ENCODE measurements around the gene CCDC107. TPM values are rescaled to one million over a fixed set of nuclear protein-coding genes. Genes with fewer than 3 reads are reported as not detected.
"Not testable (repeated sequence)": the region's sequence is repeated elsewhere in the genome, so short reads cannot be mapped to it uniquely, and the experiment has no call there.

The CCDC107 gene, protein sequence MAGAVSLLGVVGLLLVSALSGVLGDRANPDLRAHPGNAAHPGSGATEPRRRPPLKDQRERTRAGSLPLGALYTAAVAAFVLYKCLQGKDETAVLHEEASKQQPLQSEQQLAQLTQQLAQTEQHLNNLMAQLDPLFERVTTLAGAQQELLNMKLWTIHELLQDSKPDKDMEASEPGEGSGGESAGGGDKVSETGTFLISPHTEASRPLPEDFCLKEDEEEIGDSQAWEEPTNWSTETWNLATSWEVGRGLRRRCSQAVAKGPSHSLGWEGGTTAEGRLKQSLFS
- total RNA-seq (25.6 TPM), polyA plus RNA-seq (43.2 TPM)
- long read RNA-seq, donor 1, partial matches to known transcripts = 0 of 1 reads
- long read RNA-seq, donor 1, other reads (novel, unspliced or antisense) = 0 of 1 reads
- long read RNA-seq, donor 2 = 0 reads
- long read RNA-seq, donor 3, transcript CCDC107-204 (6 exons, 1,173 nt) = minor isoform, 11 of 63 reads
- long read RNA-seq, donor 3, transcript CCDC107-202 (4 exons, 1,016 nt) = minor isoform, 7 of 63 reads
- long read RNA-seq, donor 3, transcript CCDC107-206 (5 exons, 1,242 nt) = major isoform, 23 of 63 reads
- long read RNA-seq, donor 3, partial matches to known transcripts = 20 of 63 reads
- long read RNA-seq, donor 3, other reads (novel, unspliced or antisense) = 0 of 63 reads
- long read RNA-seq, donor 4, transcript CCDC107-206 (5 exons, 1,242 nt) = minor isoform, 6 of 23 reads
- long read RNA-seq, donor 4, transcript CCDC107-204 (6 exons, 1,173 nt) = major isoform, 7 of 23 reads
- long read RNA-seq, donor 4, partial matches to known transcripts = 0 of 23 reads
- long read RNA-seq, donor 4, other reads (novel, unspliced or antisense) = 10 of 23 reads
- long read RNA-seq, donor 5, transcript CCDC107-206 (5 exons, 1,242 nt) = major isoform, 22 of 48 reads
- long read RNA-seq, donor 5, transcript CCDC107-204 (6 exons, 1,173 nt) = minor isoform, 14 of 48 reads
- long read RNA-seq, donor 5, partial matches to known transcripts = 7 of 48 reads
- long read RNA-seq, donor 5, other reads (novel, unspliced or antisense) = 0 of 48 reads
- long read RNA-seq, donor 6, transcript CCDC107-206 (5 exons, 1,242 nt) = major isoform, 14 of 25 reads
- long read RNA-seq, donor 6, transcript CCDC107-202 (4 exons, 1,016 nt) = minor isoform, 6 of 25 reads
- long read RNA-seq, donor 6, transcript CCDC107-204 (6 exons, 1,173 nt) = minor isoform, 5 of 25 reads
- long read RNA-seq, donor 6, partial matches to known transcripts = 0 of 25 reads
- long read RNA-seq, donor 6, other reads (novel, unspliced or antisense) = 0 of 25 reads
- long read RNA-seq, donor 7, transcript CCDC107-202 (4 exons, 1,016 nt) = minor isoform, 7 of 28 reads
- long read RNA-seq, donor 7, transcript CCDC107-204 (6 exons, 1,173 nt) = minor isoform, 7 of 28 reads
- long read RNA-seq, donor 7, transcript CCDC107-206 (5 exons, 1,242 nt) = major isoform, 14 of 28 reads
- long read RNA-seq, donor 7, partial matches to known transcripts = 0 of 28 reads
- long read RNA-seq, donor 7, other reads (novel, unspliced or antisense) = 0 of 28 reads
- long read RNA-seq, donor 8, transcript CCDC107-206 (5 exons, 1,242 nt) = major isoform, 5 of 11 reads
- long read RNA-seq, donor 8, partial matches to known transcripts = 0 of 11 reads
- long read RNA-seq, donor 8, other reads (novel, unspliced or antisense) = 0 of 11 reads
- long read RNA-seq, donor 9, transcript CCDC107-206 (5 exons, 1,242 nt) = major isoform, 9 of 16 reads
- long read RNA-seq, donor 9, partial matches to known transcripts = 0 of 16 reads
- long read RNA-seq, donor 9, other reads (novel, unspliced or antisense) = 0 of 16 reads
- long read RNA-seq, donor 10, transcript CCDC107-202 (4 exons, 1,016 nt) = minor isoform, 8 of 37 reads
- long read RNA-seq, donor 10, transcript CCDC107-204 (6 exons, 1,173 nt) = minor isoform, 9 of 37 reads
- long read RNA-seq, donor 10, transcript CCDC107-206 (5 exons, 1,242 nt) = major isoform, 15 of 37 reads
- long read RNA-seq, donor 10, partial matches to known transcripts = 0 of 37 reads
- long read RNA-seq, donor 10, other reads (novel, unspliced or antisense) = 0 of 37 reads

DNA sequence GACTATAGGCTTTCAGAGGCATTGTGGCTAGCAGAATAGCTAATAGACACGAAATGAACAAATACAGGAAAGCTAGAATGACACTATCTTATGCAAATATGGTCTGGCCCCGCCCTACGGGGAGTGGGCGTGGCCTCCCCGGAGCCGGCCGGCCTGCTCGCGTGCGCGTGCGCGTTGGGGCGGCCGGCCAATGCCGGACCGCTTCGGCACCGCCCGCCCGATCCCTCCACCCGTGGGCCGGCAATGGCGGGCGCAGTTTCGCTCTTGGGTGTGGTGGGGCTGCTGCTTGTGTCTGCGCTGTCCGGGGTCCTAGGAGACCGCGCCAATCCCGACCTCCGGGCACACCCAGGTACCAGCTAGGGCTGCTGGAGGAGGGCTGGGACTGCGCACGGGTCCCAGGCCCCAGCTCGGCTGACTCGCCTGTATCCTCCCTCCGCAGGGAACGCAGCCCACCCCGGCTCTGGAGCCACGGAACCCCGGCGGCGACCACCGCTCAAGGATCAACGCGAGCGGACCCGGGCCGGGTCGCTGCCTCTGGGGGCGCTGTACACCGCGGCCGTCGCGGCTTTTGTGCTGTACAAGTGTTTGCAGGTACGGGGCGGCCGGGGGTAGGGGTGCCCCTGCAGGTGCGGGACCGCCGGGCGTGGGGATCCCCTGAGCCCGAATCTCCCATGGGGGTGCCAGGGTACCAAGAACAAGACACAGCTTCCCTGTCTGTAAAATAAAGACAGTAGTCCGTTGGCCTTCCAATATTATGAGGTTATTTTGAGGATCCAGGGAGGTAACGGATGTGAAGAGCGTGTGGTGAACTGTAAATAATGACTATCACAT lies at the start of gene CCDC107:
CCDC107 (plus strand) TSS at position 156 of the 831 bp plus-strand sequence; CDS start at position 244, 88 bp downstream.
- WGBS = under 1% methylated on average over 67 of the region's 67 CpGs
- peaks cover 0 to 2% of the 10 kb centered on the region in 2 donors for H3K27me3 ChIP-seq (ENCODE audit: control insufficient read depth in 2 of 2, insufficient read depth in 1 of 2, low read length in 1 of 2)
- peaks cover 49 to 73% of the 10 kb centered on the region in 2 donors for H3K4me1 ChIP-seq (ENCODE audit: control insufficient read depth in 2 of 2, insufficient read depth in 2 of 2, low read length in 2 of 2)
- peaks cover 16 to 25% of the 10 kb centered on the region in 2 donors for H3K36me3 ChIP-seq (ENCODE audit: control insufficient read depth in 2 of 2, insufficient read depth in 2 of 2, low read length in 1 of 2)
- DNase-seq (ENCODE audit: low read depth in 6 of 9, low spot score in 9 of 9) = peak in 7 of 9 donors; percentile 67 to 86 (median 74)
- peak within 1 kb of the TSS; percentile 64 to 88 for H3K4me3 ChIP-seq (ENCODE audit: low read length in 2 of 2)
- peak within 1 kb of the TSS; percentile 93 to 95 for H3K27ac ChIP-seq (ENCODE audit: low read depth in 1 of 2, low read length in 1 of 2)
- no peaks in the 10 kb centered on the region for H3K9me3 ChIP-seq (ENCODE audit: control insufficient read depth in 2 of 2, insufficient read depth in 1 of 2, low read length in 1 of 2)

DNA sequence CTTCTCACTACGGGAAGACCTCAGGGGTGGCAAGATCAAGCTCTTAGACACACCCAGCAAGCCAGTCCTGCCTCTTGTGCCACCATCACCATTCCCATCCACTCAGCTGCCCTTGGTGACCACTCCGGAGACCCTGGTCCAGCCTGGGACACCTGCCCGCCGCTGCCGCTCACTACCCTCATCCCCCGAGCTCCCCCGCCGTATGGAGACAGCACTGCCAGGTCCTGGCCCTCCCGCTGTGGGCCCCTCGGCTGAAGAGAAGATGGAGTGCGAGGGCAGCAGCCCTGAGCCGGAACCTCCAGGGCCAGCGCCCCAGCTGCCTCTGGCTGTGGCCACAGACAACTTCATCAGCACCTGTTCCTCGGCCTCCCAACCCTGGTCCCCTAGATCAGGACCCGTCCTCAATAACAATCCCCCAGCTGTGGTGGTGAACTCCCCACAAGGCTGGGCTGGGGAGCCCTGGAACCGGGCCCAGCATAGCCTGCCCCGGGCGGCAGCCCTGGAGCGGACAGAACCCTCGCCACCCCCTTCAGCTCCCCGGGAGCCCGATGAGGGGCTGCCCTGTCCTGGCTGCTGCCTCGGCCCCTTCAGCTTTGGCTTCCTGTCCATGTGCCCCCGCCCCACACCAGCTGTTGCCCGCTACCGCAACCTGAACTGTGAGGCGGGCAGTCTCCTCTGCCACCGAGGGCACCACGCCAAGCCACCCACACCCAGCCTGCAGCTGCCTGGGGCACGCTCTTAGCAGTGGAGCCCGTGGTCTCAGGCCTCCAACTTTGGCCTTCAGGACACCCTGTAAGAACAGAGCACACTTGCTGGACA lies 48.9 kb upstream of the CCDC107 start:
- peaks cover 27 to 31% of the 10 kb centered on the region in 2 donors for H3K36me3 ChIP-seq (ENCODE audit: control insufficient read depth in 2 of 2, insufficient read depth in 2 of 2, low read length in 1 of 2)
- no peak for DNase-seq (ENCODE audit: low read depth in 6 of 9, low spot score in 9 of 9)
- H3K27ac ChIP-seq (ENCODE audit: low read depth in 1 of 2, low read length in 1 of 2) = no peak overlapping the region
- H3K9me3 ChIP-seq (ENCODE audit: control insufficient read depth in 2 of 2, insufficient read depth in 1 of 2, low read length in 1 of 2) = no peaks in the 10 kb centered on the region
- 98% methylated on average over 31 of the region's 31 CpGs for WGBS
- peaks cover 10 to 16% of the 10 kb centered on the region in 2 donors for H3K4me1 ChIP-seq (ENCODE audit: control insufficient read depth in 2 of 2, insufficient read depth in 2 of 2, low read length in 2 of 2)
- H3K27me3 ChIP-seq (ENCODE audit: control insufficient read depth in 2 of 2, insufficient read depth in 1 of 2, low read length in 1 of 2) = no peaks in the 10 kb centered on the region
- no peak overlapping the region for H3K4me3 ChIP-seq (ENCODE audit: low read length in 2 of 2)

DNA sequence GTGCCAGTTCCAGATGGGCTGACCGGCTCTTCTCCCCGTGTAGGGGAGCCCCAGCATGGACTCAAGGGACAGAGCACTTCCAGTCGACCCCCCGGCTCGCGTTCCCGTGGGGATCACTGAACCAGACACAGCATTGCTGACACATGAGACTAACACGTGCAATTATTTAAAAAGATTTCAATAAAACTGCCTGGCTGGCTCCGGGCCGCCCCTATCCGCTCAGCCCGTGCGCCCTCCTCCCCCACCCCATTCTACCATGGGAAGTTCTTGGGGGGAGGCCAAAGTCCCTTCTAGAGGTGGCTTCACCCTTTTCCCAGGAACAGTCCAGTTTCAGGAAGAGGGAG lies 48.3 kb upstream of the CCDC107 start:
- 95% methylated on average over 13 of the region's 13 CpGs for WGBS
- no peak overlapping the region for H3K27ac ChIP-seq (ENCODE audit: low read depth in 1 of 2, low read length in 1 of 2)
- no peak overlapping the region for H3K4me3 ChIP-seq (ENCODE audit: low read length in 2 of 2)
- peaks cover 27 to 31% of the 10 kb centered on the region in 2 donors for H3K36me3 ChIP-seq (ENCODE audit: control insufficient read depth in 2 of 2, insufficient read depth in 2 of 2, low read length in 1 of 2)
- H3K9me3 ChIP-seq (ENCODE audit: control insufficient read depth in 2 of 2, insufficient read depth in 1 of 2, low read length in 1 of 2) = no peaks in the 10 kb centered on the region
- H3K27me3 ChIP-seq (ENCODE audit: control insufficient read depth in 2 of 2, insufficient read depth in 1 of 2, low read length in 1 of 2) = no peaks in the 10 kb centered on the region
- H3K4me1 ChIP-seq (ENCODE audit: control insufficient read depth in 2 of 2, insufficient read depth in 2 of 2, low read length in 2 of 2) = peaks cover 10 to 11% of the 10 kb centered on the region in 2 donors
- DNase-seq (ENCODE audit: low read depth in 6 of 9, low spot score in 9 of 9) = no peak

DNA sequence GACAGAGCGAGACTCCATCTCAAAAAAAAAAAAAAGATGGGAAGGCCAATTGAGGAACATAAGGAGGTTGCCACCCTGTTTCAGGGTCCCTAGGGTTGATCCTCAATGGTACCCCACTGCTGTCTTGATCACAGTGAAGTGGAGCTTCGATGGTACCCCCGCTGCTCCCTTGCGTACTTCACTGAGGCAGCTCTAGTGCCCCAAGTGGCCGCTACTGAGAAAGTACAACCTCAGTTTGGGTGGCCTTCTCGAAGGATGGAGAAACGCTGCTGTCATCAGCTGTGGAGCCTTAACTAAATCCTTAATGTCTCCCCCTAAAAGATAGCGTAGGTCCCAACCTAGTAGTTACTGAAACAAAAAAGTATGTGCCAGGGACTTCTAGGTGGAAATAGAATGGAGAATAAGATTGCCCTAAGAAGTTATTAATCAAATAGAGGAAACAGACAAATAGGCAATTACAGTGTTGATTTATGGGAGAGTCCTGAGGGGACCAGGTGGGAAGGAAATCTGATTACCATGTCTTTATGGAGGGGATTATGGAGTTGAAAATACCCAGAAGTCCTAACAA lies 46.8 kb upstream of the CCDC107 start:
- no peak overlapping the region for H3K4me3 ChIP-seq (ENCODE audit: low read length in 2 of 2)
- peak in 5 of 9 donors; percentile 41 to 76 (median 56) for DNase-seq (ENCODE audit: low read depth in 6 of 9, low spot score in 9 of 9)
- peaks cover 27 to 31% of the 10 kb centered on the region in 2 donors for H3K36me3 ChIP-seq (ENCODE audit: control insufficient read depth in 2 of 2, insufficient read depth in 2 of 2, low read length in 1 of 2)

DNA sequence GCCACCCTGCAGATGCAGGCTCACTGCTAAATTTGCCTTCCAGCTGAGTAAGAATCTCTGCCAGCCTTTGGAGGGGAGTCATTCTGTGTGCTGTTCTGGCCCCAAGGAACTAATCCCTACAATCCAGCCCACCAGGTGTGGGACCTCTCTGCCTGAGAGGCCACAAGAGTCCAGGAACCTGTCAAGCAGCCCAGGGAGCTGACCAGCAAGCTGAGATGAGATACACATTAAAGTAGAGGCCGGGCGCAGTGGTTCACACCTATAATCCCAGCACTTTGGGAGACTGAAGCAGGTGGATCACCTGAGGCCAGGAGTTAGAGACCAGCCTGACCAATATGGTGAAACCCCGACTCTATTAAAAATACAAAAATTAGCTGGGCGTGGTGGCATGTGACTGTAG lies 46.0 kb upstream of the CCDC107 start:
- H3K27me3 ChIP-seq (ENCODE audit: control insufficient read depth in 2 of 2, insufficient read depth in 1 of 2, low read length in 1 of 2); H3K9me3 ChIP-seq (ENCODE audit: control insufficient read depth in 2 of 2, insufficient read depth in 1 of 2, low read length in 1 of 2); DNase-seq (ENCODE audit: low read depth in 6 of 9, low spot score in 9 of 9); H3K27ac ChIP-seq (ENCODE audit: low read depth in 1 of 2, low read length in 1 of 2); H3K4me3 ChIP-seq (ENCODE audit: low read length in 2 of 2): not testable (repeated sequence)
- Histone ChIP-seq H3K4me1 (ENCODE audit: control insufficient read depth in 2 of 2, insufficient read depth in 2 of 2, low read length in 2 of 2) (peaks cover 8 to 18% of the 10 kb centered on the region in 2 donors), H3K36me3 (ENCODE audit: control insufficient read depth in 2 of 2, insufficient read depth in 2 of 2, low read length in 1 of 2) (peaks cover 27 to 28% of the 10 kb centered on the region in 2 donors)
- 97% methylated on average over 4 of the region's 4 CpGs for WGBS

More for the DNA sequence above, 46.8 kb upstream of the CCDC107 start:
- H3K27ac ChIP-seq (ENCODE audit: low read depth in 1 of 2, low read length in 1 of 2) = no peak overlapping the region
- H3K27me3 ChIP-seq (ENCODE audit: control insufficient read depth in 2 of 2, insufficient read depth in 1 of 2, low read length in 1 of 2) = no peaks in the 10 kb centered on the region
- H3K9me3 ChIP-seq (ENCODE audit: control insufficient read depth in 2 of 2, insufficient read depth in 1 of 2, low read length in 1 of 2) = no peaks in the 10 kb centered on the region
- H3K4me1 ChIP-seq (ENCODE audit: control insufficient read depth in 2 of 2, insufficient read depth in 2 of 2, low read length in 2 of 2) = peaks cover 10 to 15% of the 10 kb centered on the region in 2 donors
- WGBS = 29% methylated on average over 8 of the region's 8 CpGs

DNA sequence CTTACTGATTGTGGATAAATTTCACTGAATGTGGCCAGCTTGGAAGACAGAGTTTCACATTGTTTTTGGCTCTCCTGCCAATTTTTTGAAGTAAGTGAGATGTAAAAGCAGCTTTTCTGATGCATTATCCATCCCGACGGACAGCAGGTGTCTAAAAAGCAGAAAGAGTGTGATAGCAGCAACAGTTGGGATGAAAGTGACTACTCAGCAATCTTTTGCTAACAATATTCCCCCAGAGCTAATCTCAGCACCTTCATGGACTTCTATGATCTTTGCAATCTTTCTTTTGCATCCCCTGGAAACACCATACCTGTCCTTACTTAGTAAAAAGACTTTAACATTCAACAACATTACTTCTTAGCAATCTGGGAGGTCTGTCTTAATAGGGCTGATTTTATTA lies 45.2 kb upstream of the CCDC107 start:
- Histone ChIP-seq H3K9me3 (ENCODE audit: control insufficient read depth in 2 of 2, insufficient read depth in 1 of 2, low read length in 1 of 2) (no peaks in the 10 kb centered on the region), H3K4me3 (ENCODE audit: low read length in 2 of 2) (no peak overlapping the region), H3K27ac (ENCODE audit: low read depth in 1 of 2, low read length in 1 of 2) (no peak overlapping the region), H3K27me3 (ENCODE audit: control insufficient read depth in 2 of 2, insufficient read depth in 1 of 2, low read length in 1 of 2) (no peaks in the 10 kb centered on the region), H3K36me3 (ENCODE audit: control insufficient read depth in 2 of 2, insufficient read depth in 2 of 2, low read length in 1 of 2) (peaks cover 24 to 25% of the 10 kb centered on the region in 2 donors), H3K4me1 (ENCODE audit: control insufficient read depth in 2 of 2, insufficient read depth in 2 of 2, low read length in 2 of 2) (peaks cover 13 to 25% of the 10 kb centered on the region in 2 donors)
- DNase-seq (ENCODE audit: low read depth in 6 of 9, low spot score in 9 of 9) = no peak
- 98% methylated on average over 2 of the region's 2 CpGs for WGBS

All from thymus (tissue), 14 donors.